Measurements from ENCODE around the gene FAAH.
"Not testable (repeated sequence)": the region's sequence is repeated elsewhere in the genome, so short reads cannot be mapped to it uniquely, and the experiment has no call there.

Gene FAAH

DNA sequence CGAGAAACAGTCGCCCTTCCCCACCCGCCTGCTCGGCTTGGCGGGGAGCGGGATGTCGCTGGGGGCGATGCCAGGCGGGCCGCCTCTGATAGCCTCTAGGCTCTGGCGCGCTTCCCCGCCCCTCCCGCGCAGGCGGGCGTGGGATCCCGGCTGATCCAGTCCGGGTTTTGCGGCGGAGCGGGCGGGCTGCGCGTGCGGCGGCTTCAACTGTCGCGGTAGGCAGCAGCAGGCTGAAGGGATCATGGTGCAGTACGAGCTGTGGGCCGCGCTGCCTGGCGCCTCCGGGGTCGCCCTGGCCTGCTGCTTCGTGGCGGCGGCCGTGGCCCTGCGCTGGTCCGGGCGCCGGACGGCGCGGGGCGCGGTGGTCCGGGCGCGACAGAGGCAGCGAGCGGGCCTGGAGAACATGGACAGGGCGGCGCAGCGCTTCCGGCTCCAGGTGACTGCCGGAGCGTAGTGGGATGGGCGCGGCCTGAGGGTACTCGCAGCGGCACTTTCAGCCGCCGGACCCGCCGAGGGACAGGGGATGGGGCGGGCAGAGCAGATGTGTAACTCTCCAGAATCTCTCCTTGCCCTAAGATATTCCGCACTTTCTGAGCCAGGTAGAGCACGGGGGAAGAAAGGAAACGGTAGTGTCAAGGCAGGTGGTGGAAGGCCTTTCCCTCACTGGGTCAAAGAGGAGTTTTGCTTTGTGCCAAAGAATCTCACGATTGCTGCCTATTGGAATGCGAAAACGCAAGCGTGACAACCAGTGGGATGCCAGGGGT lies at the start of gene FAAH:
TSS of gene FAAH (plus strand) at position 210 of the 764 bp plus-strand sequence. CDS start at position 242, 32 bp downstream.
- DNase-seq (ENCODE audit: low spot score) = peak; percentile 77

DNA sequence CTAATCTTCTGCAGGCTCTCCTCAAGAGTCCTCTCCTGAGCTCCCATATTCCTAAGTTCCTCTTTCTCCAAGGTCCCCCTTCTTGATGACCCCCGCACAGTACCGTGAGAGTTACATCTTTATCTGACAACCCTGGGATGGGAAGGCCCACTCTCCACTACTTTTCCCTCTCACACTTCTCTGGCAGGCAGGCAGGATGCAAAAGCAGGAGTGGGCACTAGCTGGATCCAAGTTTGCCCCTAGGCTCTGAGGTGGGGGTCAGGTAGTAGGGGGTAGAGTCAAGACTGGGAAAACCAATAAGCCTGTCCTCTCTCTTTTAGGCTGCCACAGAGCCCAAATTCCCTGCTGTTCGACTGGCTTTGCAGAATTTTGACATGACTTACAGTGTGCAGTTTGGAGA lies 49.6 kb upstream of the FAAH start:
- DNase-seq (ENCODE audit: low spot score) = no peak

DNA sequence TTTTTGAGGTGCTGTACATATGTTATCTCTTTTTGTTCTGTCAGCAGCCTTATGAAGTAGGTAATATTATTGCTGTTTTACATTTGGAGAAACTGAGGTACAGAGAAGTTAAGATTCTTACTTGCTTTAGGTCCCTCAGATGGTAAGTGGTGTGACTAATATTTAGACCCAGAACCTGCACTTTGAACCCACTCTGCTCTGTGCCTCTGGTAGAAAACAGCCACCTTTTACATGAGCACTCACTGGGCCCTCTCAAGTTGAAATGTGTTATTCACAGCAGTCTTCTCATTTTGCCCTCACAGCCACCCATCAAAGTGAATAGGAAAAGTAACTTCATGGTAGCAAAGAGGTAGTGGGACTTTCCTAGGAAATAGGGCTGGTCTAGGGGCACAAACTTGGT lies 48.8 kb upstream of the FAAH start:
- no peak for DNase-seq (ENCODE audit: low spot score)

DNA sequence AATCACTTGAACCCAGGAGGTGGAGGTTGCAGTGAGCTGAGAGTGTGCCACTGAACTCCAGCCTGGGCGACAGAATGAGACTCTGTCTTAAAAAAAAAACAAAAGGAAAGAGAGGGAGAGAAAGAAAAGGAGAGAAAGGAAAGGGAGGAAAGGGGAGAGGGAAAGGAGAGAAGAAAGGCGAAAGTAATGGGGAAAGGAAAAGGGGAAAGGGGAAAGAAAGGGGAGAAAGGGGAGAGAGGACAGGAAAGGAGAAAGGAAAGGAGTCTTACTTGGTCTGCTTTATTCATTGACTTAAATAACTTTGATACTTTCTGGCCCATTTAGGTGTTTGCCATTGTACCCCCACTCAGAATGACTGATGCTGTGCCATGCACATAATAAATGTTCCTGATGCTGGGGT lies 41.8 kb upstream of the FAAH start:
- no peak for DNase-seq (ENCODE audit: low spot score)

DNA sequence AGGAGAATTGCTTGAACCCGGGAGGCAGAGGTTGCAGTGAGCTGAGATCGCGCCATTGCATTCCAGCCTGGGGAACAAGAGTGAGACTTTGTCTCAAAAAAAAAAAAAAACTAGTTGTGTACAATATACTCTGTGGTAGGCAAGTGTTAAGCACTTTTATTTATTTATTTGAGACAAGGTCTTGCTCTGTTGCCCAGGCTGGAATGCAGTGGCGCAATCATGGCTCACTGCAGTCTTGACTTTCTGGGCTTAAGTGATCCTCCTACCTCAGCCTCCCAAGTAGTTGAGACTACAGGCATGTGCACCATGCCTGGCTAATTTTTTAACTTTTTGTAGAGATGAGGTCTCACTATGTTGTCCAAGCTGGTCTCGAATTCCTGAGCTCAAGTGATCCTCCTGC lies 38.2 kb upstream of the FAAH start:
- not testable (repeated sequence) for DNase-seq (ENCODE audit: low spot score)

DNA sequence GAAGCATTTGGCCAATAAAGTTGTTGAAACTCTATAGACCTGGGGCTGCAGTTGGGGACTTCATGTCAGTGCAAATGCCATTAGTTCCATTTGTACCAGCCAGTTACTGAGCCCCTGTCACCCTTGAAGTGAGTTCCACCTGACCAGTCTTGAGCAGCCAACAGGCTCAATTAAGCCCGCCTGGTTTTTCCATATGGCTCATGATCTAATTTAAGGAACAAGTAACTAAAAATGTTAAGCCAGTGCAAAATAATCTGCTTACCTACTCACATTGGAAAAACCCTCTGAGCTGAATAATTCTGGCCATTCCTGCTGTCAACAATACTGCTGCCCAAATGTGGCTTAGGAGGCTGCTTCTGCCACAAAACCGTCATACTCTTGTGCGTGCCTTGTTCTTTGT lies 32.0 kb upstream of the FAAH start:
- DNase-seq (ENCODE audit: low spot score) = no peak

DNA sequence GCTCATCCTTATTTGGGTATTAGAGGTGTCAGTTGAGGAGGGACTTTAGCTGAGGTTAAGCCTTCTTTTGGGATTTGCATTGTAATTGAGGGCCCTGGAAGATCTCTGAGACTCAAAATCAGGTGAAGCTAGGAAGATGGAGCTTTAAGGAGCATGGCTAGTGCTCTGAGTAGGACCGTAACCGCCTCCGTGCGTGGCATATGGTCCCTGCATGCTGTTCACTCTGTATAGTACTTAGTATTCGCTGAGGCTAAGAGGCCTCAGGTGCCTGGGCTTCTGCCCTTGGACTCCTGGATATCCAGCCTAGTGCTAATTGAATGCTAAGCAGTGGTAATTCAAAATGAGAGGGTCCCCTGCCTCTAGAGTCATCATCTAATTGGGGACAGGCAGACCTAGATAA lies 31.0 kb upstream of the FAAH start:
- DNase-seq (ENCODE audit: low spot score) = no peak

DNA sequence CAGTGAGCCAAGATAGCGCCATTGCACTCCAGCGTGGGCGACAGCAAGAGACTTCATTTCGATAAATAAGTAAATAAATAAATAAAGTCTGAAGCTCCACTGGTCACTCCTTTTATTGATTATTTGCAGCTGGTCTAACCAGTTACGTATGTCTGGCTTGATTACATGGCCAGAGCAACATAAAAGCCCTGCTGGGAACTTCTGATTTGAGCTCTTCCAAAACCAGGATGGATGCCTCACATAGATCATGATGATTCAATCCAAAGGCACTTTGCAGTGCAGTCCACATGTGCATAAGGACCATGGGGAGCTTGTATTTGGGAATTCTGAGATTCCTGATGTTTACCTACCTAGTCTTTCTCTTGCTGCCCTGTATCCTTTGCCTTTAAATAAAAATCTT lies 29.5 kb upstream of the FAAH start:
- DNase-seq (ENCODE audit: low spot score) = peak; percentile 58

DNA sequence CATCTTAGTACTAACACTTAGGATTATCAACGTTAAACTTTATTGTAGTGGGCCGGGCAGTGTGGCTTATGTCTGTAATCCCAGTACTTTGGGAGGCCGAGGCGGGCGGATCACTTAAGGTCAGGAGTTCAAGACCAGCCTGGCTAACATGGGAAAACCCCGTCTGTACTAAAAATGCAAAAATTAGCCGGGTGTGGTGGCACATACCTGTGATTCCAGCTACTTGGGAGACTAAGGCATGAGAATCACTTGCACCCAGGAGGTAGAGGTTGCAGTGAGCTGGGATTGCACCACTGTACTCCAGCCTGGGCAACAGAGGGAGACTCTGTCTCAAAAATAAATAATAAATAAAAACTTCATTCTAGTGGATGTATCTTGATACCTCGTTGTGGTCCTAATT lies 28.3 kb upstream of the FAAH start:
- DNase-seq (ENCODE audit: low spot score) = not testable (repeated sequence)

DNA sequence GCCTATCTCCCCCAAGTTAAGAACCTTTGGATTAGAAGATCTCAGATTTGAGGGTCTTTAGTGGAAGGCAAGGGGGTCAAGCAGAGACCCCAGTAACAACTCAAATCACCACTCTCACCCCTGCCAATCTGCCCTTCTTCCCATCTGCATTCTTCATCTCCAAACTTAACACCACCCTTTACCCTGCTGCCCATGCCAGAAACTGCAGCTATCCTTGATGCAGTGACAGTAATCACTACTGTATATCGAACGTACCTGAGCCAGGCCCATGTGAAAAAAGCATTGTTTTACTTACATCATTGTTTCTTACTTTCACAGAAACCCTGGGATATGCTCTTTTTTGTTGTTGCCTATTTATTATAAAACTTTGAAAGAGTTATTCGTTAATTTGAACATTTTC lies 27.0 kb upstream of the FAAH start:
- DNase-seq (ENCODE audit: low spot score) = no peak

DNA sequence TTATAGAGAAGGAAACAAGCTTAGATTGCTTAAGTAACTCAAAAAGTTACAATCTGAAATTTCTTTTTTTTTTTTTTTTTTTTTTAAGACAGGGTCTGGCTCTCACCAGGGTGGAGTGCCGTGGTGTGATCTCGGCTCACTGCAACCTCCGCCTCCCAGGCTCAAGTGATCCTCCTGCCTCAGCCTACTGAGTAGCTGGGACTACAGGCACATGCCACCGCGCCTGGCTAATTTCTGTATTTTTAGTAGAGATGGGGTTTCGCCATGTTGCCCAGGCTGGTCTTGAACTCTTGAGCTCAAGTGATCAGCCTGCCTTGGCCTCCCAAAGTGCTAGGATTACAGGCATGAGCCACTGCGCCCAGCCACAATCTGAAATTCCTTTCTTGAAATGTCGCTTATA lies 26.4 kb upstream of the FAAH start:
- DNase-seq (ENCODE audit: low spot score) = not testable (repeated sequence)

DNA sequence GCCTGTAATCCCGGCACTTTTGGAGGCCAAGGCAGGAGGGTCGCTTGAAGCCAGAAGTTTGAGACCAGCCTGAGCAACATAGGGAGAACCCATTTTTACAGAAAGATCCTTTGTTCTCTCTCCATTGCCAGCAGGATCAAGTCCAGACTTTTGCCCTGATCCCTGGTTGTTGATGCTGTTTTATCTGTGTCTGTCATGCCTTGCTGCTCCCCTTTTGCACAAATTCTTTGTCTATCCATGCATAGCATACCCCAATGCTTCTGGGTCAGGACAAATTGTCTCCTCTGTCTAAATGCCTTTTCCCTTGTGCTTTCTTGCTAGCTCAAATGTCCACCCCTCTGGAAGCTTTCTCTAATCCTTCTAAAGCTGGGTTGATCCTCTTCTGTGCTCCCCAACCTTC lies 25.3 kb upstream of the FAAH start:
- no peak for DNase-seq (ENCODE audit: low spot score)

DNA sequence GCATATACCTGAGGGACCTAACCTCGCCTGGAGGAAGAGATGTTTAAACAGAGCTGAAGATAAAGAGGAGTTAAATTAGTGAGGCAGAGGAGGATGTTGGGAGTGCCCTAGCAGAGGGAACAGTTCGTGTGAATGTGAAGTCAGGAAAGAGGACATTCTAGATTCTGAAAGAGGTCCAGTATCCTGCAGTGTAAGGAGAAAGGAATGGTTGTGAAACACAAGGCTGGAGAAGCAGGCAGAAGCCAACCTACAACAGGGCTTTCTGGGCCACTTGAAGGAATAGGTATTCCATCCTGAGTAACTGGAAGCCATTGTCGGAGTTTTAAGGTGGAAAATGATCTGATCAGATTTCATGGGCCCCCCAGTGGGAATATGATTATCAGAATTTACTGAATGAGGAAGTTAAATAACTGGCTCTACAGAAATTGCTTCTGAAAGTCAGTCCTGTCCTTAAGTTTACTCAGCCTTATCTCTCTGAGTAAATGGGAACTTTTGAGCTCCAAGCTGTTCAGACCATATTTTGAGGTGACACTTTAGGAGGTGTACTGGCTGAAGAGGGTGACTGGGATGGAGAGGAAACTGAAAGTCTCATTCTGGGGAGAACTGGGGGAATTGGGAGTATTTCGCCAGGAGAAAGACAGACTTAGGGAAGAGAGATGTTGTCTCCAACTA lies 24.4 kb upstream of the FAAH start:
- peak; percentile 52 for DNase-seq (ENCODE audit: low spot score)

DNA sequence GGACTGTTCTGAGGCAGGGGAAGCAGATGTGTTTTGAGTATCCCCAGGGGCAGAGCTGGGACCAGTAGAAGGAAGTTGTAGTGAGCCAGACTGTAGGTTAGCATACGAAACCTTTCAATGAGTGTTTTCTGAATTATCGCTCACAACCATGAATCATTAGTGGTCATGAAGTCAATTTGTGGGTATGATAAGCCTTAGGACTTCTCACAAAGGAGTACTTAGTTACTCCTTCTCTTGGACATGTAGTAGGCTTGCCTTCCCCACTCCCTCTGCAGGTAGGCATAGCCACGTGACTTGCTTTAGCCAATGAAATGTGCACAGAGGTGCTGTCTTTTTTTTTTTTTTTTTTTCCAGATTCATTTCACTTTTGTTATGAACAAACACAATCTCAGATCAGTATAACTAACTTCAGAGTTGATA lies 23.9 kb upstream of the FAAH start:
- no peak for DNase-seq (ENCODE audit: low spot score)

DNA sequence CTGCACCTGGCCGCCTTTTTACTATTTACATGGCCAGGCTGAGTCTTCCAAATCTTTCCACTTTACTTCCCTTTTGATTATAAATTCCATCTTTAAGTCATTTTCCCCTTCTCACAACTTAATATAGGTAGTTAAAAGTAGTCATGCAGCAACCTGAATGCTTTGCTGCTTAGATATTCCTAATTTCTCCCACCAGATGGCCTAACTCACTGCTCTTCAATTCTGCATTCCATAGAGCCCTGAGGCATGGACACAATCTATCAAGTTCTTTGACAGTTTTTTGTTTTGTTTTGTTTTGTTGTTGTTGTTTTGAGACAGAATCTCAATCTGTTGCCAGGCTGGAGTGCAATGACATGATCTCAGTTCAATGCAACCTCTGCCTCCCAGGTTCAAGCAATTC lies 21.7 kb upstream of the FAAH start:
- DNase-seq (ENCODE audit: low spot score) = no peak

DNA sequence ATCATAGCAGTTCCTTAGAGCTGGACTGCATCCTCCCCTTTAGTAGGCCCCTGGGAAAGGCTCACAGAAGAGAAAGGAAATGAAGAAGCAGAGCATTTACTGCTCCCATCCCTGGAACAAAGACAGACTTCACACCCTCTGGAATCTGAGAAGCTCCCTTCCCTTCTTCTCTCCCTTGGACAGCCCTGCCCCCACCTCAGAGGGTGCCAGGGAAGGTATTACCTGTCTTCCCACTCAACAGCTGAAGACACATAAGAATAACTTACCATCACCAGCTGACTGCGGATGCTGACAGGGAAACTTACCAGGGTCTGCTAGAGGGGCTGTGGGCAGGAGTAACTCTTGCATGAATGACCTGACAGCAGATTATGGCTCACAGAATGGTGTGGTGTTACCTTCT lies 14.1 kb upstream of the FAAH start:
- DNase-seq (ENCODE audit: low spot score) = no peak

DNA sequence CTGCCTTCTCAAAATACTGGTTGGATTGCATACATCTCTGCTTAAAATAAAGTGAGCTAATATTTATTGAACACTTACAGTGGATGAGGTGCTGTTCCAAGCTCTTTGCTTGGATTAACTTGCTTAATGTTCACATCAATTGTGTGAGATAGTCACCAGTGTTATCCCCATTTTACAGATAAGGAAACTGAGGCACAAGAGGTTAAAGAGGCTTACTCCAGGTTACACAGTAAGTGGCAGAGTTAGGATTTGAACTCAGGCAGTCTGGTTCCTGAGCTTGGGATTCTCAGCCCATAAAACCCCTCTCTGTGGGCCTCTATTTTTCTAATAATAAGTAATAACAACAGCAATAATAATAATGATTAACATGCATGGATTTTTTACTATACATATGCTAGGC lies 13.6 kb upstream of the FAAH start:
- DNase-seq (ENCODE audit: low spot score) = no peak

DNA sequence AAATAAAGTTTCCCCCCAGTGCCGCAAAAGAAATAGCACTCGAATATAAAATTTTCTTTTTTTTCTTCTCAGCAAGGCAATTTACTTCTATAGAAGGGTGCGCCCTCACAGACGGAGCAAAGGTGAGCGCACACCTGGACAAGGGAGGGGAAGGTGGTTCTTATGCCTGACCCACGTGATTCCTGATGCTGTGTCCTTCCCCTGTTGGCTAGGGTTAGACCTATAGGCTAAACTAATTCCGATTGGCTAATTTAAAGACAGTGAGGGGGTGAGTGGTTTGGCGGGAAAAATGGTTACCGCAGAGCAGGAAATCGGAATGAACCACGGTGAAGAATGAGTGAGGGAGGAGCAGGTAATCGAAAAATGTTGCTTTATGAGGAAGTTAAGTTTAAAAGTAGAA lies 607 bp upstream of the FAAH start:
- DNase-seq (ENCODE audit: low spot score) = no peak

DNA sequence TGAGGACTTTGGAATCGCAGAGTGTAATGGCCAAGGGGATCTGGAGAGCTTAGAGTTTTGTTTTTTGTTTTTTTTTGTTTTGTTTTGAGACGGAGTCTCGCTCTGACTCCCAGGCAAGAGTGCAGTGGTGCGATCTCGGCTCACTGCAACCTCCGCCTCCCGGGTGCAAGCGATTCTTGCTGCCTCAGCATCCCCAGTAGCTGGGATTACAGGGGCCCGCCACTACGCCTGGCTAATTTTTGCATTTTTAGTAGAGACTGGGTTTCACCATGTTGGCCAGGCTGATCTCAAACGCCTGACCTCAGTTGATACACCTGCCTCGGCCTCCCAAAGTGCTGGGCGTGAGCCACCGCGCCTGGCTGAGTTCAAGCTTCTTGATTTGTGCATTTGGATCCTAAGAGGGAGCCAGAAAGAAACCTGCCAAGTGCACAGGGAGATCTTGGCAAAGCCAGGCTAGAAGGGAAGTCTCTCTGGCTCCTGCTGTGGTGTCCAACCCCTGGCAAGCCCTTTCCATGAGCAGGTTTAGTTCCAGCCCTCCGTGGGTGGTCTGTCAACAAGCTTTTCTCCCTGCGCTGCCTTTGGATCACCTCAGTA lies 852 bp downstream of the FAAH start:
- DNase-seq (ENCODE audit: low spot score) = peak; percentile 6

DNA sequence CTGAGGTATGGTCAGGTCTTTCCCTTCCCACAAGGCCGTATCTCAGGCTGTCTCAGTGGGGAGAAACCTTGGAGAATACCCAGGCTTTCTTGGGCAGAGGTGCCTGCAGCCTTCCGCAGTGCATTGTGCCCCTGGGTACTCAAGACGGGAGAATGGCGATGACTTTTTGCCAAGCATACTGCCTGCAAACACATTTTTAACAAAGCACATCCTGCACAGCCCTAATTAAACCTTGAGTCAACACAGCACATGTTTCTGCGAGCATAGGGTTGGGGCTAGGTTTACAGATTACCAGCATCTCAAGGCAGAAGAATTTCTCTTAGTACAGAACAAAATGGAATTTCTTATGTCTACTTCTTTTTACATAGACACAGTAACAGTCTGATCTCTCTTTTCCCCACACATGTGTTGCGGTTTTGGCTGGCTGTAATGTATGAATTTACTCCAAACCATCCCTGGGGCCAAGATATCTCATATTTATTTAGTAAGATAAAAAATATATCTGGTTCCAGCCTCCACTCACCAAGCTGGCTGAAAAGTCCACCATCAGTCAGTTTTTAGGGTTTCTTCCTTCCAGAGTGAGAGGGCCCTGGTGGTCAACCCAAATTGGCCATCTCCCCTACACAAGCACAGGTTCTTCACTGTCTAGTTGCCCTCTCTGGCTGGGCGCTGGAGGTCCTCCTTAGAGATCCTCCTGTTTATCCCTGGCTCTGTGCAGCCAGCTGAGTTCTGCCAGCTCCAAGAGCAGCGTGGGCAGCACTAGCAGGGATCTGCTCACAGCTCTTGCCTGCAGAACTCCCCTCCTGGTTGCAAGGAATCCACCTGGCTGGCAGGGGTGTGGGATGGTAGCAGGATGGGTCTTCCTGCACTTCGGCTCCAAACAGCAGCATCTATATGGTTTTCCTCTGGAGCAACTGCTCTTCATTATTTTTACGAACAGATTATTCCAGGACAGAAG lies 2.6 kb downstream of the FAAH start:
- peak; percentile 5 for DNase-seq (ENCODE audit: low spot score)

DNA sequence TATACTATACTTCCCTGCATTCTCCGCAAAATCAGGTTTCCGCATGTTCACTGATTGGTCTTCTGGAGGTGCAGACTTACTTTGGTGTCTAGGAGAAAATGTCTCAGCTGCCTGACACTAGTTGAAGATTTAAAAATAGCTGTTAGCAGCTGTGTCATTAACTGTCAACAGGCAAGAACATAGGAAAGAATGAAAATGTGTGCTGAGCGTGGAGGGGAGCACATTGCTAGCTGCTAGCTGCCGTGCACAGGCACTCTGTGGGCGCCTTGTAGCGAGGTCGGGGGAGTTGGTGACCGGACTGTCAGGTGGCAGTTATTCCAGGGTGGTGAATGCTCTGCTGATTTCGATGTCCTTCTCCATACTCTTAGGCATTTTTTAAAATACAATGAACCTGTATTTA lies 5.2 kb downstream of the FAAH start:
- no peak for DNase-seq (ENCODE audit: low spot score)

DNA sequence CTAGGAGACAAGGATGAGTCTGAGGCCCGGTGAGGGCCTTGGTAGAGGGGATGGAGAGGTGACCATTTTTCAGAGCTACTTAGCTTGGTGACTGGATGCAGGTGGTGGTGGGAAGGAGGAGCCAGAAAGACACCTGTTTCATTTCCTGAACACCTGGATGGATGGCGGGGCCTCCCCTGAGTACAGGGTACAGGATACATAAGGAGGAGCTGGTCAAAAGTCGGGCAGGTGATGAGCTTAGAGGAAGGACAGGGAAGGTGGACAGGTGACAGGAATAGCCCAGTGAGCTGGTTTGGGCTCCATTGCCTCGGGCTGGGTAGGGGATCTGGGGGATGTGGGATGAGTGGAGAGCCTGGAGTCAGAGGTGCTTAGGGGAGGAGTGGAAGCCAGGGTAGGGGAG lies 6.3 kb downstream of the FAAH start:
- DNase-seq (ENCODE audit: low spot score) = no peak
